HepG2 (cell line): ENCODE results near the gene ZNF814. TPM values are rescaled to one million over a fixed set of nuclear protein-coding genes. Genes with fewer than 3 reads are reported as not detected.

Experiments
- CREM ChIP-seq, 2 experiments: sonication (generic) in 1 of 2; formaldehyde crosslinking in 1 of 2; IDR thresholded peaks; 2 replicates each; pipeline versions ENCODE4 v1.4.0 to v1.6.1; 2016 to 2020; ENCODE audit warnings: antibody characterized with exemption in 1 of 2, mild to moderate bottlenecking in 1 of 2, missing genetic modification reagents in 1 of 2
- HMGA1 ChIP-seq: sonication (generic); formaldehyde crosslinking; conservative IDR thresholded peaks from 2 replicates; pipeline ENCODE4 v1.4.0; 2020; ENCODE audit warnings: missing genetic modification reagents
- HNF1A ChIP-seq, 2 experiments: sonication (generic) in 1 of 2; formaldehyde crosslinking in 1 of 2; IDR thresholded peaks; 2 replicates each; pipeline versions ENCODE4 v1.4.0 to v1.6.1; 2016 to 2020; ENCODE audit warnings: borderline replicate concordance in 1 of 2, low read depth in 1 of 2, mild to moderate bottlenecking in 1 of 2, missing genetic modification reagents in 1 of 2
- KAT7 ChIP-seq: IDR thresholded peaks from 2 replicates; pipeline ENCODE4 v1.6.1; 2018; ENCODE audit warnings: borderline replicate concordance, missing compliant biosample characterization
- MNT ChIP-seq: fragments of 450-650 bp; IDR thresholded peaks from 2 replicates; pipeline ENCODE4 v1.6.1; 2016
- POLR2AphosphoS2 ChIP-seq: IDR thresholded peaks from 2 replicates; pipeline ENCODE4 v1.6.1; 2011; ENCODE audit warnings: low read depth, low read length, improper control_type of control experiment
- SCMH1 ChIP-seq: sonication (generic); formaldehyde crosslinking; IDR thresholded peaks from 2 replicates; pipeline ENCODE4 v1.9.0; 2021; ENCODE audit warnings: missing genetic modification reagents, mild to moderate bottlenecking, borderline replicate concordance
- SKI ChIP-seq: fragments of 450-650 bp; IDR thresholded peaks from one replicate; pipeline ENCODE4 v1.6.1; 2018; ENCODE audit warnings: mild to moderate bottlenecking; ENCODE audit not compliant: partially characterized antibody
- SMARCE1 ChIP-seq: fragments of 450-650 bp; IDR thresholded peaks from 2 replicates; pipeline ENCODE4 v1.6.1; 2017; ENCODE audit warnings: borderline replicate concordance
- USF2 ChIP-seq, 2 experiments: sonication (generic) in 1 of 2; formaldehyde crosslinking in 1 of 2; IDR thresholded peaks; 2 replicates each; pipeline versions ENCODE4 v1.5.1 to v1.6.1; 2011 to 2020; ENCODE audit warnings: borderline replicate concordance in 1 of 2, low read depth in 1 of 2, low read length in 1 of 2, mild to moderate bottlenecking in 1 of 2, missing genetic modification reagents in 1 of 2, moderate library complexity in 1 of 2
- ZC3H4 ChIP-seq: sonication (generic); formaldehyde crosslinking; IDR thresholded peaks from 2 replicates; pipeline ENCODE4 v1.4.0; 2020; ENCODE audit warnings: missing genetic modification reagents, borderline replicate concordance
- ZFP82 ChIP-seq: sonication (generic); formaldehyde crosslinking; IDR thresholded peaks from 2 replicates; pipeline ENCODE4 v1.5.1; 2020; ENCODE audit warnings: mild to moderate bottlenecking, missing genetic modification reagents, borderline replicate concordance
- ZNF264 ChIP-seq: sonication (generic); formaldehyde crosslinking; IDR thresholded peaks from 2 replicates; pipeline ENCODE4 v1.4.0; 2020; ENCODE audit warnings: missing genetic modification reagents
- ZNF296 ChIP-seq: sonication (generic); formaldehyde crosslinking; conservative IDR thresholded peaks from 2 replicates; pipeline ENCODE4 v1.5.0; 2020; ENCODE audit warnings: mild to moderate bottlenecking, missing genetic modification reagents
- ZNF350 ChIP-seq: sonication (generic); formaldehyde crosslinking; IDR thresholded peaks from 2 replicates; pipeline ENCODE4 v1.4.0; 2020; ENCODE audit warnings: mild to moderate bottlenecking, low read depth, missing genetic modification reagents, borderline replicate concordance
- ZNF670 ChIP-seq: sonication (generic); formaldehyde crosslinking; IDR thresholded peaks from 2 replicates; pipeline ENCODE4 v1.8.0; 2022; ENCODE audit warnings: mild to moderate bottlenecking, missing genetic modification reagents, borderline replicate concordance
- ZNF740 ChIP-seq: sonication (generic); formaldehyde crosslinking; IDR thresholded peaks from 2 replicates; pipeline ENCODE4 v1.4.0; 2020; ENCODE audit warnings: missing genetic modification reagents
- ZNF761 ChIP-seq: sonication (generic); formaldehyde crosslinking; conservative IDR thresholded peaks from 2 replicates; pipeline ENCODE4 v1.4.0; 2020; ENCODE audit warnings: mild to moderate bottlenecking, missing genetic modification reagents
- polyA plus RNA-seq, 8 experiments: library from polyadenylated mRNA; depleted of rRNA in 3 of 8; stranded (reverse) in 7 of 8; unstranded in 1 of 8; fragments of >200 nt; fragmentation: Illumina TruSeq in 4 of 8; extraction: Trizol in 4 of 8; gene quantifications; 2 replicates each; pipeline versions ENCODE4 v1.2.1 to v1.2.3, GENCODE V29; 2011 to 2016; ENCODE audit warnings: low read depth in 4 of 8, missing spikeins in 1 of 8, mixed read lengths in 1 of 8; ENCODE audit not compliant: insufficient read depth in 1 of 8
- total RNA-seq, 5 experiments: library from RNA; depleted of rRNA; stranded (reverse); fragments of >200 nt; fragmentation: Illumina TruSeq; extraction: Trizol; gene quantifications; 2 replicates each; pipeline ENCODE4 v1.2.3, GENCODE V29; 2016; ENCODE audit warnings: low read depth in 1 of 5

Gene ZNF814
- total and polyA plus RNA-seq, 2 of the 13 experiments (the other 11 are each of a cell fraction or from before 2014, with no cell fraction given): 2.5 to 3.4 TPM

GRCh38 chr19:57819475-57820148 is 69.2 kb downstream of the ZNF814 start (continued):
- TF ChIP-seq ZNF350 (CRISPR knock-in tag): peak; percentile 54; the same call in 1 of the 2 replicates
- 0 out of 2 replicates have a peak, but pooled peaks have one; percentile 47 for TF ChIP-seq ZNF761 (CRISPR knock-in tag)
- TF ChIP-seq POLR2AphosphoS2: no peak
- TF ChIP-seq HNF1A (IDR thresholded peaks at IDR 0.05; ENCODE audit: low read depth): no peak
- TF ChIP-seq HNF1A (CRISPR knock-in tag; IDR thresholded peaks at IDR 0.05; ENCODE audit: borderline replicate concordance): 0 out of 2 replicates have a peak, but pooled peaks have one; percentile 35
- no peak; the same call in 1 of the 2 replicates for TF ChIP-seq ZNF296 (CRISPR knock-in tag)
- TF ChIP-seq ZC3H4 (CRISPR knock-in tag): no peak
- TF ChIP-seq SCMH1: no peak
- TF ChIP-seq ZNF670 (CRISPR knock-in tag): no peak
- peak; percentile 65 for TF ChIP-seq MNT
- no peak for TF ChIP-seq SMARCE1
- TF ChIP-seq CREM (IDR thresholded peaks at IDR 0.05): peak; percentile 79
- TF ChIP-seq CREM (CRISPR knock-in tag; IDR thresholded peaks at IDR 0.05): no peak
- no peak for TF ChIP-seq USF2 (IDR thresholded peaks at IDR 0.05; ENCODE audit: low read depth, low read length)
- no peak for TF ChIP-seq USF2 (CRISPR knock-in tag; IDR thresholded peaks at IDR 0.05; ENCODE audit: borderline replicate concordance)
- no peak for TF ChIP-seq SKI
- TF ChIP-seq KAT7 (CRISPR knock-in tag): peak; percentile 73; the same call in 1 of the 2 replicates
- no peak for TF ChIP-seq ZFP82 (CRISPR knock-in tag)
- no peak for TF ChIP-seq HMGA1 (CRISPR knock-in tag)
- TF ChIP-seq ZNF264: no peak
- no peak for TF ChIP-seq ZNF740 (CRISPR knock-in tag)
